NB4 (cell line): ENCODE data around the gene C11orf98.

Source experiments
- CTCF ChIP-seq: IDR thresholded peaks from one replicate; pipeline ENCODE4 v1.5.1; 2012; ENCODE audit warnings: low read depth, low read length
- MAX ChIP-seq: IDR thresholded peaks from 2 replicates; pipeline ENCODE4 v1.6.1; 2011; ENCODE audit warnings: low read depth, low read length
- MYC ChIP-seq: IDR thresholded peaks from 2 replicates; pipeline ENCODE4 v1.6.1; 2011; ENCODE audit warnings: low read depth, low read length
- POLR2A ChIP-seq: IDR thresholded peaks from 2 replicates; pipeline ENCODE4 v1.6.1; 2011; ENCODE audit warnings: mild to moderate bottlenecking; ENCODE audit not compliant: insufficient read length; ENCODE audit errors: extremely low read depth

GRCh38 chr11:62671236-62671607, 6.2 kb upstream of the C11orf98 start:
- no peak for TF ChIP-seq POLR2A
- TF ChIP-seq CTCF = no peak
- peak; percentile 64 for TF ChIP-seq MYC
- TF ChIP-seq MAX = peak; percentile 52
